OCI-LY3 (cell line): ENCODE measurements around the gene TMEM269.

Experiments
- H2AFZ ChIP-seq: fragments of 200-600, 300-600 bp; shearing (Covaris generic); 2 replicates; pipeline ENCODE4 v1.6.0; 2014; ENCODE audit warnings: antibody characterized with exemption, low read depth, low read length
- H3K27ac ChIP-seq: fragments of 200-600, 300-600 bp; sonication (generic); 2 replicates; pipeline ENCODE4 v1.5.1; 2014; ENCODE audit warnings: mild to moderate bottlenecking, low read length, moderate library complexity, mixed read lengths
- H3K27me3 ChIP-seq: fragments of 200-600, 300-600 bp; sonication (generic); 2 replicates; pipeline ENCODE4 v1.6.1; 2014; ENCODE audit warnings: low read depth, low read length, mixed read lengths
- H3K36me3 ChIP-seq: fragments of 200-600, 300-600 bp; sonication (generic); replicated peaks from 2 replicates; pipeline ENCODE3; 2014; ENCODE audit warnings: low read depth, low read length, mixed read lengths
- H3K4me1 ChIP-seq: fragments of 300-600, 200-600 bp; sonication (generic); 2 replicates; pipeline ENCODE4 v1.6.1; 2014; ENCODE audit warnings: low read length, mixed read lengths
- H3K4me2 ChIP-seq: fragments of 200-600, 300-600 bp; sonication (generic); 2 replicates; pipeline ENCODE4 v1.6.1; 2014; ENCODE audit warnings: low read length, mixed read lengths
- H3K4me3 ChIP-seq: fragments of 300-600, 200-600 bp; sonication (generic); 2 replicates; pipeline ENCODE4 v1.5.1; 2014; ENCODE audit warnings: antibody characterized with exemption, mild to moderate bottlenecking, low read length, moderate library complexity
- H3K79me2 ChIP-seq: fragments of 300-600, 200-600 bp; shearing (Covaris generic); 2 replicates; pipeline ENCODE4 v1.6.1; 2014; ENCODE audit warnings: mild to moderate bottlenecking, low read length, mixed read lengths
- H3K9ac ChIP-seq: fragments of 300-600, 200-600 bp; shearing (Covaris generic); 2 replicates; pipeline ENCODE4 v1.6.0; 2014; ENCODE audit warnings: mild to moderate bottlenecking, low read length, moderate library complexity
- H3K9me3 ChIP-seq: fragments of 200-600, 300-600 bp; shearing (Covaris generic); 2 replicates; pipeline ENCODE4 v1.6.1; 2014; ENCODE audit warnings: low read length, mixed read lengths; ENCODE audit not compliant: insufficient read depth
- H4K20me1 ChIP-seq: fragments of 200-600, 300-600 bp; sonication (generic); 2 replicates; pipeline ENCODE4 v1.6.1; 2016; ENCODE audit warnings: low read length, mixed read lengths; ENCODE audit not compliant: insufficient read depth
- CTCF ChIP-seq: fragments of 200-600, 300-600 bp; sonication (generic); IDR thresholded peaks from 2 replicates; pipeline ENCODE4 v1.5.1; 2014; ENCODE audit warnings: antibody characterized with exemption, low read length, low read depth
- EZH2phosphoT487 ChIP-seq: fragments of 200-600 bp; shearing (Covaris generic); IDR thresholded peaks from 2 replicates; pipeline ENCODE4 v1.6.1; 2018; ENCODE audit warnings: antibody characterized with exemption, mixed run types, low read depth

The TMEM269 gene

GRCh38 chr1:42761567-42761966, 23.2 kb upstream of the TMEM269 start:
- no peak overlapping the region for H3K9ac ChIP-seq
- H3K9me3 ChIP-seq, result no peaks in the 10 kb centered on the region
- no peak overlapping the region for H3K27ac ChIP-seq
- H3K27me3 ChIP-seq, result no peaks in the 10 kb centered on the region
- no peaks in the 10 kb centered on the region for H3K36me3 ChIP-seq
- H3K4me1 ChIP-seq, result peaks cover 8% of the 10 kb centered on the region
- TF ChIP-seq EZH2phosphoT487 (no peak), CTCF (no peak)
- H3K4me3 ChIP-seq, result no peak overlapping the region
- no peak overlapping the region for H2AFZ ChIP-seq
- peaks cover 22% of the 10 kb centered on the region for H3K79me2 ChIP-seq
- peaks cover 9% of the 10 kb centered on the region for H4K20me1 ChIP-seq
- no peak overlapping the region for H3K4me2 ChIP-seq

- Histone ChIP-seq H3K4me2 (no peak overlapping the region), H3K4me3 (no peak overlapping the region), H3K9ac (no peak overlapping the region), H2AFZ (no peak overlapping the region), H3K36me3 (no peaks in the 10 kb centered on the region), H3K79me2 (peaks cover 25% of the 10 kb centered on the region), H3K27ac (no peak overlapping the region), H3K4me1 (peaks cover 8% of the 10 kb centered on the region), H3K27me3 (no peaks in the 10 kb centered on the region), H4K20me1 (peaks cover 9% of the 10 kb centered on the region), H3K9me3 (no peaks in the 10 kb centered on the region)
- TF ChIP-seq CTCF, result no peak
- TF ChIP-seq EZH2phosphoT487, result no peak
Observed at GRCh38 chr1:42762269-42762668, 22.5 kb upstream of the TMEM269 start.

- H3K27ac ChIP-seq, result no peak overlapping the region
- no peaks in the 10 kb centered on the region for H3K27me3 ChIP-seq
- H3K79me2 ChIP-seq, result peaks cover 43% of the 10 kb centered on the region
- no peak overlapping the region for H2AFZ ChIP-seq
- no peaks in the 10 kb centered on the region for H3K36me3 ChIP-seq
- H3K9me3 ChIP-seq, result no peaks in the 10 kb centered on the region
- peak overlapping the region; percentile 96 for H3K4me3 ChIP-seq
- TF ChIP-seq CTCF, result no peak
- no peak for TF ChIP-seq EZH2phosphoT487
- peaks cover 9% of the 10 kb centered on the region for H4K20me1 ChIP-seq
- peak overlapping the region; percentile 89 for H3K4me2 ChIP-seq
- peaks cover 13% of the 10 kb centered on the region for H3K4me1 ChIP-seq
- H3K9ac ChIP-seq, result peak overlapping the region; percentile 84
Observed at GRCh38 chr1:42765269-42765668, 19.5 kb upstream of the TMEM269 start.

- H3K36me3 ChIP-seq, result no peaks in the 10 kb centered on the region
Observed at GRCh38 chr1:42765832-42766740, 18.7 kb upstream of the TMEM269 start.

More at GRCh38 chr1:42765832-42766740, 18.7 kb upstream of the TMEM269 start:
- Histone ChIP-seq H3K9me3 (no peaks in the 10 kb centered on the region), H3K4me1 (peaks cover 13% of the 10 kb centered on the region), H3K4me2 (peak overlapping the region; percentile 89), H3K79me2 (peaks cover 43% of the 10 kb centered on the region), H3K27ac (peak overlapping the region; percentile 31; the same call in 1 of the 2 replicates), H4K20me1 (peaks cover 9% of the 10 kb centered on the region), H3K4me3 (peak overlapping the region; percentile 96), H3K9ac (peak overlapping the region; percentile 84), H2AFZ (peak overlapping the region; percentile 68; the same call in 1 of the 2 replicates), H3K27me3 (no peaks in the 10 kb centered on the region)
- peak; percentile 45 for TF ChIP-seq CTCF
- TF ChIP-seq EZH2phosphoT487, result no peak
